Gastrocnemius medialis (tissue), 4 donors: ENCODE measurements around the gene SLX9.

Source experiments
- CTCF ChIP-seq, 5 experiments: fragments of 450-650 bp in 3 of 5; fragments of 200-600 bp in 2 of 5; sonication (generic) in 2 of 5; IDR thresholded peaks in 4 of 5; conservative IDR thresholded peaks in 1 of 5; 1 replicate in 4 of 5; 2 replicates in 1 of 5; pipeline ENCODE4 v1.5.1; 2016 to 2019; ENCODE audit warnings: antibody characterized with exemption in 5 of 5, mild to moderate bottlenecking in 3 of 5, moderate library complexity in 3 of 5
- POLR2A ChIP-seq, 2 donors: fragments of 450-650 bp; IDR thresholded peaks; one replicate each; pipeline ENCODE4 v1.6.1; 2017; ENCODE audit warnings: antibody characterized with exemption in 2 of 2, mild to moderate bottlenecking in 2 of 2, moderate library complexity in 2 of 2

- no peak for TF ChIP-seq CTCF (IDR thresholded peaks at IDR 0.05 in 4 of 5, conservative IDR thresholded peaks at IDR 0.05 in 1 of 5)
- no peak for TF ChIP-seq POLR2A (IDR thresholded peaks at IDR 0.05)
These were observed 61.6 kb downstream of the SLX9 start for GRCh38 chr21:45001134-45002095.
